Loucy (cell line): Measurements from ENCODE around the gene VDAC2.

Experiments
- H2AFZ ChIP-seq: fragments of 200-600 bp; sonication (generic); 2 replicates; pipeline ENCODE4 v1.6.0; 2016; ENCODE audit warnings: antibody characterized with exemption, mild to moderate bottlenecking, low read length, moderate library complexity
- H3F3A ChIP-seq: fragments of 200-600 bp; 2 replicates; pipeline ENCODE4 v1.6.0; 2016; ENCODE audit warnings: antibody characterized with exemption, low read depth, mild to moderate bottlenecking
- H3K27me3 ChIP-seq: fragments of 200-600 bp; sonication (generic); 2 replicates; pipeline ENCODE4 v1.6.1; 2014; ENCODE audit warnings: low read length, mild to moderate bottlenecking; ENCODE audit not compliant: insufficient read depth, poor library complexity, severe bottlenecking
- H3K36me3 ChIP-seq: fragments of 200-600 bp; sonication (generic); 2 replicates; pipeline ENCODE4 v1.6.1; 2016; ENCODE audit warnings: low read length; ENCODE audit not compliant: insufficient read depth
- H3K4me1 ChIP-seq: fragments of 200-600 bp; sonication (generic); 2 replicates; pipeline ENCODE4 v1.5.1; 2014; ENCODE audit warnings: low read length, mild to moderate bottlenecking; ENCODE audit not compliant: insufficient read depth, poor library complexity, severe bottlenecking
- H3K4me2 ChIP-seq: fragments of 200-600 bp; sonication (generic); 2 replicates; pipeline ENCODE4 v1.6.0; 2014; ENCODE audit warnings: antibody characterized with exemption, low read length, low read depth, mild to moderate bottlenecking; ENCODE audit not compliant: poor library complexity, severe bottlenecking
- H3K4me3 ChIP-seq: fragments of 200-600 bp; sonication (generic); 2 replicates; pipeline ENCODE4 v1.5.1; 2014; ENCODE audit warnings: low read length, mild to moderate bottlenecking, mixed read lengths; ENCODE audit not compliant: poor library complexity, severe bottlenecking
- H3K79me2 ChIP-seq: fragments of 200-600 bp; sonication (generic); 2 replicates; pipeline ENCODE4 v1.6.1; 2014; ENCODE audit warnings: low read length; ENCODE audit not compliant: insufficient read depth
- H3K9ac ChIP-seq: fragments of 200-600 bp; sonication (generic); 2 replicates; pipeline ENCODE4 v1.6.0; 2014; ENCODE audit warnings: mild to moderate bottlenecking, low read depth, low read length, moderate library complexity; ENCODE audit not compliant: poor library complexity, severe bottlenecking
- H3K9me2 ChIP-seq: fragments of 200-600 bp; sonication (generic); replicated peaks from 2 replicates; pipeline ENCODE4 v1.6.1; 2016; ENCODE audit warnings: low read depth, low read length, mixed read lengths
- H3K9me3 ChIP-seq: fragments of 200-600 bp; sonication (generic); 2 replicates; pipeline ENCODE4 v1.6.1; 2014; ENCODE audit warnings: mild to moderate bottlenecking, antibody characterized with exemption, low read length, low read depth; ENCODE audit not compliant: insufficient read depth
- H4K20me1 ChIP-seq: fragments of 200-600 bp; sonication (generic); 2 replicates; pipeline ENCODE4 v1.6.0; 2014; ENCODE audit warnings: antibody characterized with exemption, low read length, mild to moderate bottlenecking; ENCODE audit not compliant: insufficient read depth, poor library complexity, severe bottlenecking
- CTCF ChIP-seq: fragments of 200-600 bp; sonication (generic); conservative IDR thresholded peaks from 2 replicates; pipeline ENCODE4 v1.5.1; 2014; ENCODE audit warnings: mild to moderate bottlenecking, antibody characterized with exemption, low read length
- EZH2phosphoT487 ChIP-seq: fragments of 200-600 bp; IDR thresholded peaks from 2 replicates; pipeline ENCODE4 v1.6.1; 2018; ENCODE audit warnings: antibody characterized with exemption, mild to moderate bottlenecking, moderate library complexity, borderline replicate concordance

VDAC2 gene

GRCh38 chr10:75261813-75262705 lies 51.5 kb downstream of the VDAC2 start:
- no peak overlapping the region for H3K9ac ChIP-seq
- H3K79me2 ChIP-seq: no peaks in the 10 kb centered on the region
- no peaks in the 10 kb centered on the region for H3K36me3 ChIP-seq
- H3K4me2 ChIP-seq: no peak overlapping the region
- H3K9me2 ChIP-seq: no peaks in the 10 kb centered on the region
- H4K20me1 ChIP-seq: no peaks in the 10 kb centered on the region
- no peak overlapping the region for H3K4me3 ChIP-seq
- H3K9me3 ChIP-seq: no peaks in the 10 kb centered on the region
- H3F3A ChIP-seq: no peaks in the 10 kb centered on the region
- H2AFZ ChIP-seq: no peak overlapping the region
- H3K4me1 ChIP-seq: no peaks in the 10 kb centered on the region
- TF ChIP-seq CTCF (no peak), EZH2phosphoT487 (no peak)
- H3K27me3 ChIP-seq: no peaks in the 10 kb centered on the region

- no peaks in the 10 kb centered on the region for H3K9me2 ChIP-seq
- no peaks in the 10 kb centered on the region for H3K4me1 ChIP-seq
- no peaks in the 10 kb centered on the region for H3K27me3 ChIP-seq
- H3K4me2 ChIP-seq: no peak overlapping the region
- H3K9ac ChIP-seq: no peak overlapping the region
- no peak overlapping the region for H2AFZ ChIP-seq
- H3K4me3 ChIP-seq: no peak overlapping the region
- H3K79me2 ChIP-seq: no peaks in the 10 kb centered on the region
- no peaks in the 10 kb centered on the region for H4K20me1 ChIP-seq
- no peaks in the 10 kb centered on the region for H3K9me3 ChIP-seq
- no peak for TF ChIP-seq EZH2phosphoT487
- no peak for TF ChIP-seq CTCF
- no peaks in the 10 kb centered on the region for H3K36me3 ChIP-seq
- H3F3A ChIP-seq: no peaks in the 10 kb centered on the region
These were observed 53.2 kb downstream of the VDAC2 start for GRCh38 chr10:75263806-75264205.

GRCh38 chr10:75265856-75266255 lies 55.3 kb downstream of the VDAC2 start:
- H3K36me3 ChIP-seq: no peaks in the 10 kb centered on the region
- no peaks in the 10 kb centered on the region for H3F3A ChIP-seq
- H3K79me2 ChIP-seq: no peaks in the 10 kb centered on the region
- no peaks in the 10 kb centered on the region for H3K27me3 ChIP-seq
- no peaks in the 10 kb centered on the region for H3K9me3 ChIP-seq
- H4K20me1 ChIP-seq: no peaks in the 10 kb centered on the region
- no peak overlapping the region for H2AFZ ChIP-seq
- no peak overlapping the region for H3K4me2 ChIP-seq
- no peak overlapping the region for H3K9ac ChIP-seq
- peaks cover 4% of the 10 kb centered on the region for H3K4me1 ChIP-seq
- H3K4me3 ChIP-seq: no peak overlapping the region
- H3K9me2 ChIP-seq: no peaks in the 10 kb centered on the region
- no peak for TF ChIP-seq EZH2phosphoT487
- no peak for TF ChIP-seq CTCF
